NT2/D1 (cell line): ENCODE results near the gene SLC35E1.

Source experiments
- YY1 ChIP-seq: IDR thresholded peaks from 2 replicates; pipeline ENCODE4 v1.6.1; 2011; ENCODE audit not compliant: insufficient read length, insufficient read depth
- ZNF274 ChIP-seq: IDR thresholded peaks from 2 replicates; pipeline ENCODE4 v1.6.1; 2011; ENCODE audit warnings: mild to moderate bottlenecking, low read depth, low read length

- no peak for TF ChIP-seq ZNF274
- no peak for TF ChIP-seq YY1
These were observed 46.0 kb upstream of the SLC35E1 start for GRCh38 chr19:16618248-16618647.
